ENCODE data around the gene CSRP3.

CSRP3 gene

GRCh38 chr11:19237381-19237780 is 35.6 kb upstream of the CSRP3 start:
- TF ChIP-seq, protein P1, sequence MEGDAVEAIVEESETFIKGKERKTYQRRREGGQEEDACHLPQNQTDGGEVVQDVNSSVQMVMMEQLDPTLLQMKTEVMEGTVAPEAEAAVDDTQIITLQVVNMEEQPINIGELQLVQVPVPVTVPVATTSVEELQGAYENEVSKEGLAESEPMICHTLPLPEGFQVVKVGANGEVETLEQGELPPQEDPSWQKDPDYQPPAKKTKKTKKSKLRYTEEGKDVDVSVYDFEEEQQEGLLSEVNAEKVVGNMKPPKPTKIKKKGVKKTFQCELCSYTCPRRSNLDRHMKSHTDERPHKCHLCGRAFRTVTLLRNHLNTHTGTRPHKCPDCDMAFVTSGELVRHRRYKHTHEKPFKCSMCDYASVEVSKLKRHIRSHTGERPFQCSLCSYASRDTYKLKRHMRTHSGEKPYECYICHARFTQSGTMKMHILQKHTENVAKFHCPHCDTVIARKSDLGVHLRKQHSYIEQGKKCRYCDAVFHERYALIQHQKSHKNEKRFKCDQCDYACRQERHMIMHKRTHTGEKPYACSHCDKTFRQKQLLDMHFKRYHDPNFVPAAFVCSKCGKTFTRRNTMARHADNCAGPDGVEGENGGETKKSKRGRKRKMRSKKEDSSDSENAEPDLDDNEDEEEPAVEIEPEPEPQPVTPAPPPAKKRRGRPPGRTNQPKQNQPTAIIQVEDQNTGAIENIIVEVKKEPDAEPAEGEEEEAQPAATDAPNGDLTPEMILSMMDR (IDR thresholded peaks at IDR 0.05; ENCODE audit: low read depth, low read length) = no peak
- no peak overlapping the region for H3K4me3 ChIP-seq (ENCODE audit: low read depth, low read length)

- TF ChIP-seq, protein P1 (IDR thresholded peaks at IDR 0.05; ENCODE audit: low read depth, low read length) = no peak
- H3K4me3 ChIP-seq (ENCODE audit: low read depth, low read length) = no peak overlapping the region
Observed at GRCh38 chr11:19234231-19234817, 32.5 kb upstream of the CSRP3 start.

DNA sequence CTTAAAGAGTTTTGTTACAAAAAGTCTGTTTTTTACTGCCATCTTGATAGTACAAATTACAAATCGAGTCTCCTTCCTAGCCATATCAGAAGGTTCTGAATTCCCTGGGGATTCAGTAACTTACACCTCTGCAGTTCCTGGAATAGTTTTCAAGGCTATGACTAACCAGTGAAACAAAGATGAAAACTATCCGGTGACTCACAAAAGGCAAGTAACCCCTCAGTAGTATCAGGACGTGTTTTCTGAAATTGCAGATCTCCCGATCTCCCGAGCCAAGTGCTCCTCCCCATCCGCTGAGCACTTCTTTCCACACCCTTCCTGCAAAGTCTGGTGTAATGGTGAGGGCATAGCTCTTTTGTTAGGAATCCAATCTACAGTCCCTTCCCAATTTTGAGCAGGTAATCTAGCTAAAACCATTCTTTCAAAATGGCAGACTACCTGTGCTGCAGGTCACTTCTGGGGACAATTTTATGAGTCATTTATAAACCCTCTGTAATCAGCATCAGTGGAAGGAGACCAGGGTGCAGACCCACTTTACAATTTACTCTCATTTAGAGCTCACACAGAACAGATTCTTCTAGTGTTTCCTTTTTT is 31.2 kb upstream of the CSRP3 start:
- TF ChIP-seq, protein P1 (IDR thresholded peaks at IDR 0.05; ENCODE audit: low read depth, low read length) = no peak
- H3K4me3 ChIP-seq (ENCODE audit: low read depth, low read length) = no peak overlapping the region

- TF ChIP-seq, protein P1 (IDR thresholded peaks at IDR 0.05; ENCODE audit: low read depth, low read length) = no peak
- H3K4me3 ChIP-seq (ENCODE audit: low read depth, low read length) = no peak overlapping the region
Observed at GRCh38 chr11:19229671-19230070, 27.9 kb upstream of the CSRP3 start.

- H3K4me3 ChIP-seq (ENCODE audit: low read depth, low read length) = no peak overlapping the region
- TF ChIP-seq, protein P1 (IDR thresholded peaks at IDR 0.05; ENCODE audit: low read depth, low read length) = no peak
Observed at GRCh38 chr11:19228968-19229367, 27.2 kb upstream of the CSRP3 start.

- TF ChIP-seq, protein P1 (IDR thresholded peaks at IDR 0.05; ENCODE audit: low read depth, low read length) = no peak
- H3K4me3 ChIP-seq (ENCODE audit: low read depth, low read length) = no peak overlapping the region
Observed at GRCh38 chr11:19226378-19227195, 24.8 kb upstream of the CSRP3 start.

DNA sequence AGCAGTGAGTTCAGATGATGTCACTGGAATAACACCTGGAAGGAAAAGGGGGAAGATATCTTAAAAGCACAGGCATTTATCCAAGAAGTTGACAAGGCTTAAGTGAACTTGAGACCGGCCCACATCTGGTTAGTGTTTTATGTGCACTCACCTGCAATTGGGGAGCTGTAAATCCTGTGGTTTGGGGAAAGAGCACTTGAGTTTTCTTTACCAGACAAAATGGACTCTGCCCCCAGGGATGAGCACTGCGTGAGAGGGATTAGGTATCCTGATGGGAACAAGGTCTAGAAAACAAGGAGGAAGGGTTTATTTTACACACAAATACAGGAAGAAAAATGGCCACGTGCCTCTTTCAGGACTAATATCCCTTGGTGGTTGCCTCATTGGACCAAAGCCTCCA is 23.8 kb upstream of the CSRP3 start:
- TF ChIP-seq, protein P1 (IDR thresholded peaks at IDR 0.05; ENCODE audit: low read depth, low read length) = no peak
- H3K4me3 ChIP-seq (ENCODE audit: low read depth, low read length) = no peak overlapping the region
